Fibroblast of lung (primary cell): ENCODE data around the gene UGDH.

Experiments
- EZH2 ChIP-seq: IDR thresholded peaks from 2 replicates; pipeline ENCODE4 v1.5.1; 2012; ENCODE audit warnings: low read length, control low read depth, mild to moderate bottlenecking; ENCODE audit errors: missing control alignments
- TF ChIP-seq, protein P1 (sequence below), 2 donors: IDR thresholded peaks in 1 of 2; conservative IDR thresholded peaks in 1 of 2; 1 replicate in 1 of 2; 2 replicates in 1 of 2; pipeline ENCODE4 v1.5.1; 2011 to 2012; ENCODE audit warnings: low read length in 2 of 2, control low read depth in 1 of 2, inconsistent platforms in 1 of 2, low read depth in 1 of 2, mild to moderate bottlenecking in 1 of 2

DNA sequence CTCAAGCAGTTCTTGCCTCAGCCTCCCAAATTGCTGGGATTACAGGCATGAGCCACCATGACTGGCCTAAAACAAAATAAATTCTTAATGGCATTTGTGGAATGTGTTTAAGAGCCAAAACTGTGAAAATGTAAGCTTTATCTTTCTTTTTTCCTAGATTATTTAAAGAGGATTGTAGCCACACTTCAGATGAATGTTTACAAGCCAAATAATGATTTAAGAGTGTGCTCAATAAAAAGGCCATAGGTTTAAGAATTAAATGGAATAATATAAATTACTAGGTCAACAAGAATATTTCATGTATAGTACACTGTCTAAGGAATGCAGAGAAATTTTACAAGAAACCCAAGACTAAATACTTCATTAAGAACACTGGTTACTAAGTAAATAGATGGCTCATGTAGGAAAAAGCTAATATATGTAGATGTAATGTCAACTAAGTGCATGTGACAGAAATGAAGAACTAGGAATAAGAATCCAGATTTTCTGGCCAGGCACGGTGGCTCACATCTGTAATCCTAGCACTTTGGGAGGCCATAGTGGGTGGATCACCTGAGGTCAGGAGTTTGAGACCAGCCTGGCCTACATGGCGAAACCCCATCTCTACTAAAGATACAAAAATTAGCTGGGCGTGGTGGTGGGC, 21.3 kb upstream of the UGDH start:
- TF ChIP-seq, protein P1, sequence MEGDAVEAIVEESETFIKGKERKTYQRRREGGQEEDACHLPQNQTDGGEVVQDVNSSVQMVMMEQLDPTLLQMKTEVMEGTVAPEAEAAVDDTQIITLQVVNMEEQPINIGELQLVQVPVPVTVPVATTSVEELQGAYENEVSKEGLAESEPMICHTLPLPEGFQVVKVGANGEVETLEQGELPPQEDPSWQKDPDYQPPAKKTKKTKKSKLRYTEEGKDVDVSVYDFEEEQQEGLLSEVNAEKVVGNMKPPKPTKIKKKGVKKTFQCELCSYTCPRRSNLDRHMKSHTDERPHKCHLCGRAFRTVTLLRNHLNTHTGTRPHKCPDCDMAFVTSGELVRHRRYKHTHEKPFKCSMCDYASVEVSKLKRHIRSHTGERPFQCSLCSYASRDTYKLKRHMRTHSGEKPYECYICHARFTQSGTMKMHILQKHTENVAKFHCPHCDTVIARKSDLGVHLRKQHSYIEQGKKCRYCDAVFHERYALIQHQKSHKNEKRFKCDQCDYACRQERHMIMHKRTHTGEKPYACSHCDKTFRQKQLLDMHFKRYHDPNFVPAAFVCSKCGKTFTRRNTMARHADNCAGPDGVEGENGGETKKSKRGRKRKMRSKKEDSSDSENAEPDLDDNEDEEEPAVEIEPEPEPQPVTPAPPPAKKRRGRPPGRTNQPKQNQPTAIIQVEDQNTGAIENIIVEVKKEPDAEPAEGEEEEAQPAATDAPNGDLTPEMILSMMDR (conservative IDR thresholded peaks at IDR 0.05 in 1 of 2, IDR thresholded peaks at IDR 0.05 in 1 of 2; ENCODE audit: low read depth in 1 of 2, low read length in 2 of 2), result no peak
- no peak for TF ChIP-seq EZH2
